ENCODE results near the gene ALX4.

The ALX4 gene

DNA sequence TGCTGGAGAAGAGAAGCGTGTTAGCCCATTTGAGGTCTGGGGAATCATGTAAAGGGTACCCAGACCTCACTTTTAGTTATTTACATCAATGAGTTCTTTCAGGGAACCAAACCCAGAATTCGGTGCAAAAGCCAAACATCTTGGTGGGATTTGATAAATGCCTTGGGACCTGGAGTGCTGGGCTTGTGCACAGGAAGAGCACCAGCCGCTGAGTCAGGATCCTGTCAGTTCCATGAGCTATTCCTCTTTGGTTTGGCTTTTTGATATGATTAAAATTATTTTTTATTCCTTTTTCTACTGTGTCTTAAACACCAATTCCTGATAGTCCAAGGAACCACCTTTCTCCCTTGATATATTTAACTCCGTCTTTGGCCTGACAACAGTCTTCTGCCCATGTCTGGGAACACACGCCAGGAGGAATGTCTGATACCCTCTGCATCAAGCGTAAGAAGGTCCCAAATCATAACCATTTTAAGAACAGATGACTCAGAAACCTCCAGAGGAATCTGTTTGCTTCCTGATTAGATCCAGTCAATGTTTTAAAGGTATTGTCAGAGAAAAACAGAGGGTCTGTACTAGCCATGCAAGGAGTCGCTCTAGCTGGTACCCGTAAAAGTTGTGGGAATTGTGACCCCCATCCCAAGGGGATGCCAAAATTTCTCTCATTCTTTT lies 65.2 kb downstream of the ALX4 start:
- DNase-seq (ENCODE audit: low read depth, low spot score): no peak

DNA sequence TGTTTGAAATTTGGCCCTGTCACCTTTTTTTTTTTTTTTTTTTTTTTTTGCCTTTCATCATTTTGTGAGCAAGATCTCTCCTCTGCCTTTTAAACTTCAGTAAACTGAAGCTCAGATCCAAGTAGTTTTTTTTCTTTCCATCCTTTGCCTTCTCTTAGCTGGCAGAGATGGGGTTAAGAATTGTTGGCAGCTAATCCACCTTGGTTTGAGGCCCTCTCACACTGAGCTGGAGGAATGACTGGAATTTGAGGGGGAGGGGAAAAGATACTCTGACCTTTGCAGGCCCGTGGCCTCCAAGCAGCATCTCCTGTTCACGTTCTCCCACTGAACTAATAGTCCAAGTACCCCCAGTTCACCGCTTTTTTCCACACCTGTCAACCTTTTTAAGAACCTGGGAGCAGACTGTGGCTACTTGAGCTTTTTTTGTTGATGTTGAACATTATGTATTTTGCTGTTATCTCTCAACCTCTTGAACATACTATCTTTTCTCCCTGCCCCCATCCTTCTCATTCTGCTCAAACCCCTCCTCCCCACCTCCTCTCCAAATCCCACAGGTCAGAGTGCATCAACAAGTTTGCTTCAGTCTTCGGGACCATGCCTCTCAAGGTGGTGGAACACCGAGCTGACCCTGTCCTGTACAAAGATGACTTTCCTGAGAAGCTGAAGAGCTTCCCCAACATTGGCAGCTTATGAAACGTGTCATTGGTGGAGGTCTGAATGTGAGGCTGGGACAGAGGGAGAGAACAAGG lies 66.2 kb downstream of the ALX4 start:
- DNase-seq (ENCODE audit: low read depth, low spot score): no peak

DNA sequence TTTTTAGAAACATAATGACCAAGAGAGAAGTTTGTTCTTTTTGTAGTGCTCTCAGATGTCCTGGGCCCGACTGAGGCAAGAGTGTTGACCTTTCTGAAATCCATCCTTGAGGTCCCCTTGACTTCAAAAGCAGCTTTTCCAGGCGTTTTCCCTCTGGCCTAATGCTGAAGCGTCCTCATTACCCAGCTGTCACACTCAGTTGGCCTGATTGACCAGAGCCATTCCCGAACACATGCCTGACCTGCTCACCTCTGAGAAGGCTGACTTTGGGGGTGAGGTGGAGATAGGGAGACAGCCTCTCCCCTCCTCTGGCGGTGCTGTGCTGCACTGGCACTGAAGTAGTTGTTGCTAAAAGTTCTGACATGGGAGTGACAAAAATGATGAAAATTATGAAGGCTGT lies 66.9 kb downstream of the ALX4 start:
- DNase-seq (ENCODE audit: low read depth, low spot score): no peak

DNA sequence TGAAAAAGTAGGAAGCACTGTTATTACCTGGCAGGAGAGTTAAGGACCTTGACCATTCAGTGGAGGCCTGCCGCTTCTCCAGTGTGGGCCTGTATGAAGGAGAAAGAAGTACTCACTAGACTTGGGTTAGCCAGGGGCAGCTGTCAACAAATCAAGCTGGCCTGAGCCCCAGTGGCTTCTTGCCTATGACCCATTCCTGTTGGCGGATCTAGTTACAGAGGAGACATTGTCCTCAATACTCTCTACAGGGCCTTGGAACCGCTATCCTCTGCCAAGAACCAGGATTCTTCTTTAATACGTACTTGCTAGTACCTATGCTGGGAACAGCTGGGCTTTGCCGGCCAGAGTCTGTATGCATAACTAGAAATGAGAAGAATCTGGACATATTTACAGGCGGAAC lies 68.1 kb downstream of the ALX4 start:
- no peak for DNase-seq (ENCODE audit: low read depth, low spot score)

DNA sequence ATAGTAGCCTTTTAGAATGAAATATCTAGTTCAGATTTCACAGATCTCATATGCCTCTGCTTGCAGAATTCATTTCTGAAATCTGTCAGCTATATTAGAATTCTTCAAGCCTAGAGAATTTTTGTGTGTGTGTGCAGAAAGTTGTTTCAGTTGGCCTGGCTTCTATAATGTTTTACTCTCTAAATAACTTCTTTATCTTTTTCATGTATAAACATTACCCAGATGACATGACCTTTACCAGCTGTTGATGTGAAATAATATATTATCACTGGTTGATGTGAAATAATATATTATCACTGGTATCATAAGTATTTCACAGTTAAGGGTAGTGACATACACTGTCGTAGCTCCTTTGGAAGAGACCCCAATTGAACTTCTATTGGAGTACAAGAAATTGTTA lies 72.8 kb downstream of the ALX4 start:
- no peak for DNase-seq (ENCODE audit: low read depth, low spot score)

DNA sequence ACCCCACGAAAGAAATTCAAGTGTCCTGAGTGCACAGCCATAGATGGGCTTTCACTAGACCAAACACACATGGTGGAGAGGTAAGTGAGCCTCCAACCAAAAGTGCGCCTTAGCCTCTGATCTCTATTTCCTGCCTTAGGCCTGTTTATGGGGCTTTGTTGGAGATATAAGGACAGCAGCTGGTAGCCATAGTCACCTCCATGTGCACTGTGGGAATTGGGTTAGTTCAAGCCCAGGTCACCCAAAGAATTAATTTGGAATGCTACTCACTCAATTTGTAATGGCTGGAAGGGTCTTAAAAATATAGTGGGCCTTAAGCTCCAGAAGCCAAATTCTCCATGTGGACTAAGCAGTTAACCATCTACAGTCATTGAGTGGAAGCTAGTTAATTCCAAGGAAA lies 73.6 kb downstream of the ALX4 start:
- no peak for DNase-seq (ENCODE audit: low read depth, low spot score)

DNA sequence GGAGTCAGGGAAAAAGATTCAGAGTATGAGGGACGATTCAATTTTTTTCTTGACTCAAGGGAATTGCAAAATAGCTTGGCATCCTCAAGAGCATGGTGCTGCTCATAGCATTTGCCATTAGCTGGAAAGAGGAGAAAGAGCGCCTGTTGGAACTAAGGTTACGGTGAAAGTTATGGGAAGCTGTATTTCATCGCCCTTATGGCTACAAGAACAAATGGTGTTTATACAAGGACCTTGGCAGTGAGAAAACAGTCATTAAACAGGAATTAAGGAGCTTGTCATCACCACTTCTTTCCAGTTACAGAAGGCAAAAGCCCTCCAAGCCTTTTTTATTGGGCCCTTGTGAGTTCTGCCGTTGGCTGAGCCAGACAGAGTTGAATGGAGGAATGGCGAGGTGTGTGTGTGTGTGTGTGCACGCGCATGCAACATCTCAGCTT lies 74.2 kb downstream of the ALX4 start:
- no peak for DNase-seq (ENCODE audit: low read depth, low spot score)

DNA sequence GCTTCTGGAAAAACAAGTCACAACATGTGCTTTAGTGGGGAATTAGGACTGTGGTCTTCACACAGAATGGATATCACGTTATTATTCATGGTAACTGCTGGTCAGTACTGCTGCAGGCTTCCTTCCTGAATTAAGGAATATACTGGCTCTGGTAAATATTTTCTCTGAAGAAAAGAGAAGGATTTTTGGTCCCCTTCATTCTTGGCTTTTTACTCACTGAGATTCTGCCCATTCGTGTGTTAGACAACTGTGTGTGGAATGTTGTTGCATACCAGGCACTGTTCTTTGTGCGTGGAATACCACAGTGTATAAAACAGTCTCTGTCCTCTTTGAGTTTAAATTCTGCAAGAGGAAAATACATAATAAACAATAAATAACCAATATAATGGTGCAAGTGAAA lies 80.3 kb downstream of the ALX4 start:
- no peak for DNase-seq (ENCODE audit: low read depth, low spot score)

DNA sequence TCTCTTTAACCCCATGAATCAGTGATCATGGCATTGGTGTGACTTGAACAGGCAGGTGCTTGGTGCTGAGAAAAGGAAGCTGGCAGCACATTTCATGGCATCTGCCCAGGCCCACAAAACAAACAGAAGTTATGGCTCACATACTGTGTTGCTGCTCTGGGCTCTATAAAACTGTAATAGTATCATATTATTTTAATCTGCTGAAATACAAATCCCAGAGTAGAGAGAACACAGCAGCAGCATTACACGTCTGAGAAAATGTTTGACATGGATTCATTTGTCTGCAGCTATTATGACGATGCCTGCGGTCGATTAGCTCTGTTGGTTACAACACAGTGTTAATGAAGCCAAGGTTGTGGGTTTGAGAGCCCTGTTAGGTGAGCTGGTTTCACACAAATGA lies 80.8 kb downstream of the ALX4 start:
- DNase-seq (ENCODE audit: low read depth, low spot score): no peak

DNA sequence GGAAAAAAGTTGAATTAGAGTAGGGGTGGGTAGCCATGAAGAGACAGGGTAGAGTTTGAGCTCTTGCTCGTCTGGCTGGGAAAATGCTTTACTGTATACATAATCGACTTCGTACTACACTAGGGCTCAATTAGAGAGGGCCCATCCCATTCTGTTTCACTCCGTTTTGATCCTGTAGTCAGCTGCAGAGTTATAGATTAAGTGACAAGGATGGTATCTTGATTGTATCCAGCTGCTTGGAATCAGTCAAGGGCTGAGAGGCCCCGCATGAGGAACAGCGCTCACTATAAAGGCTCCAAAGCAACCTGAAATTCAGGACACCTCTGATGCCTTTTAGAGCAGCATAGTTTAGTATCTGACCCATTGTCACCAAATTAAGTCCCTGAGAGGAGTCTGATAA lies 81.6 kb downstream of the ALX4 start:
- DNase-seq (ENCODE audit: low read depth, low spot score): no peak

DNA sequence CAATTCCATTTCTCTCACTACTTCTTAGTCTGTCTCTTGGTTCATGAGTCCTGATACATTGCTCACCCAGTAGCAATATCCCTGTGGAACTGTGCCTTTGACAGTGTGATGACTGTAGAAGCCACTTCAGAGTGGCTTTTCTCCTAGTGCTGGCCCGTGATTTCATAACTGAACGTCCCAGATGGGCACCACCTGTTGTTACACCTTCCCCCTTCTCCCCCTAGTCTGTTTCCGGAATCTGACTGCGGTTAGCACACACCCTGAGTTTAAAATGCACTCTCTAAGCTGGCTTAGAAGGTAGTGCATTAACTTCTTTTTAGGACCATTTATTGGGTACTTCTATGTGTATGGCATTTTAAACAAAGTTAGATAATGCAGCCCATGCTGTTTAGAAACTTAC lies 83.0 kb downstream of the ALX4 start:
- no peak for DNase-seq (ENCODE audit: low read depth, low spot score)

DNA sequence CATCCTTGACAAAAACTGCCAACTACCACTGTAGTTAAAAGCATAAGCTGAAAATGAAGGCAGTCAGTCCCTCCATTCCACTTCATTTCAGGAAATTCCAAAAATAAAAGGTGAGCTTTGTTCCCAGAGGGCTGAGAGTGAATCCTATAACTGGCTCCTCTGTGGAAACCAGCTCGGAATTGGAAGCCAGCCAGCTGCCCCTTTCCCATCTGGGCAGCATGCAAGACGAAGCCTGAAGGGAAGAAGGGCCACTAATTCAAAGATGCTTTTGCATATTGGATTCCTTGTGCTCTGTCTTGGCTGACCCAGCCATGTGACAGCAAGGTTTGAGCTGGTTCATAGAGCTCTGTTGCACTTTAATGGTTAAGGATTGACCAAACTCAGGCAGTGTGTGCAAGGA lies 83.4 kb downstream of the ALX4 start:
- DNase-seq (ENCODE audit: low read depth, low spot score): no peak

DNA sequence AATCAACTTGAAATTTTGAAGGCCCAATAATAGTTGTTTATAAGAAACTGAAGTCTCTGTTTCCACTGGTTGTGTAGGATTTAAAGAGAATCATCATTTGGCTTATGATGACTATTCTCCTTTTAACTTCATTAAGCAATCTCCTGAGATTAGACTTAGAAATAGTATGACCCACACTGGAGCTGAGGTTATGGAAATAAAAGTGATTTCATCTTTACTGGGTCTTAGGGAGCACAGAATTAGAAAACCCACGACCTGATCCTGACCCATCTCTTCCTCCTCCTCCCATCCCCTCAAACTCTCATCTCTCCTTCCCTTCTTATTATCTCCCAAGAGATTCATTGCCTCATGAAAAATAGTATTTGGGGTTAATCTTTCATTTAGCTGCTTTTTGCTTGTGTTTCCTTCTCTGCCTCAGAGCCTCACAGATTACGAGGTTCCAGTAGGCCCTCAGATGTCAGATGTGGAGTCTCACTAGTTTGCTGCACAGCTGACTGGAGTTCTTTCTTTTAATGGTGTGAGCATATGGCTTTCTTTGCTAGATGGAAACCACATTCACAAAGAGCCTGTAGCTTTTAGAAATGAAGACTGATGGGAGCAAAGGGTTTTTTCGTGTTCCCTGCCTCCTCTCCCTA lies 85.0 kb downstream of the ALX4 start:
- no peak for DNase-seq (ENCODE audit: low read depth, low spot score)

DNA sequence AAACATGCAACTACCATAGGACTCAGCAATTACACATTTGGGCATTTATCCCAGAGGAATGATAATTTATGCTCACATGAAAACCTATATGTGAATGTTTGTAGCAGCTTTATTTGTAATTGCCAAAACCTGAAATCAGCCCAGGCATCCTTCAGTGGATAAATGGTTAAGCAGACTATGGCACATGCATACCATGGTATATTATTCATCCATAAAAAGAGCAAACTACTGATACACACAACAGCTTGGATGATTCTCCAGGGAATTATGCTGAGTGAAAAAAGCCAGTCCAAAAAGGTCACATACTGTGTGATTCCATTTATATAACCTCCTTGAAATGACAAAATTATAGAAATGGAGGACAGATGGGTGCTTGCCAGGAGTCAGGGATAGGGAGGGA lies 86.7 kb downstream of the ALX4 start:
- no peak for DNase-seq (ENCODE audit: low read depth, low spot score)

DNA sequence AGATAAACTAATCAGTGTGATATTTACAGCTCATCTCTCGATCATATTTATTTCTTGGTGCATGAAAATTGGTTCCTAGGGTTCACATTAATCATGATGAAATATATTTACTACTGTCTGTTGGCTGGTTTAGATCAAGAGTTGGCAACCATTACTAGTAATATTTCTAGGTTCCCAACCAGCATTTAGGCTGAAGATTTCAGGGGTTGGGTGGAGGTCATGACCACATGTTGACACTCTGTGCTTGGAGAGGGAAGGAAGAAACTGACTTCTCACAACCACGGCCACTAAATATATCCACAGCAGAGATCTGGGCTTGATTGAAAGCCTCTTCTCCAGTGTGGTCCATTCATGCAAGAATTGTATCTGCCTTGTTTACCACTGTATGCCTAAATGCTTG lies 87.9 kb downstream of the ALX4 start:
- DNase-seq (ENCODE audit: low read depth, low spot score): no peak

DNA sequence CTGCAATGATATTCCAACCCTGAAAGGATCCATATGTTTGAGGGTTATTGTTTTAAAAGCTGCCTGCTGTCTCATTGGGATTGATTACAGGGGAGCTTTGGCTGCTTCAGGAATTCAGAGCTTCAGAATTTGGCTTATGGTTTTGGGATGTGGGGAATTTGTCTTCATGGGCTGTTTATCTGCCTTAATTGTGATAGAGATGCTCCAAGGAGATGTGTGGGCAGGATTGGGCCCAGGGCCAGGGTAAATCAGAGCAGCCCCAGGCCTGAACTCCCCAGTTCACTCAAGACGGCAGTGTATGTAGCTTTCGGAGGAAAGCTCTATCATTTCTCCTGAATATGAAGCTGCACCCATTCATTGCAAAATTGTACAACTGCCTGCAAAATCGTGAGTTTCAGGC lies 88.5 kb downstream of the ALX4 start:
- no peak for DNase-seq (ENCODE audit: low read depth, low spot score)

DNA sequence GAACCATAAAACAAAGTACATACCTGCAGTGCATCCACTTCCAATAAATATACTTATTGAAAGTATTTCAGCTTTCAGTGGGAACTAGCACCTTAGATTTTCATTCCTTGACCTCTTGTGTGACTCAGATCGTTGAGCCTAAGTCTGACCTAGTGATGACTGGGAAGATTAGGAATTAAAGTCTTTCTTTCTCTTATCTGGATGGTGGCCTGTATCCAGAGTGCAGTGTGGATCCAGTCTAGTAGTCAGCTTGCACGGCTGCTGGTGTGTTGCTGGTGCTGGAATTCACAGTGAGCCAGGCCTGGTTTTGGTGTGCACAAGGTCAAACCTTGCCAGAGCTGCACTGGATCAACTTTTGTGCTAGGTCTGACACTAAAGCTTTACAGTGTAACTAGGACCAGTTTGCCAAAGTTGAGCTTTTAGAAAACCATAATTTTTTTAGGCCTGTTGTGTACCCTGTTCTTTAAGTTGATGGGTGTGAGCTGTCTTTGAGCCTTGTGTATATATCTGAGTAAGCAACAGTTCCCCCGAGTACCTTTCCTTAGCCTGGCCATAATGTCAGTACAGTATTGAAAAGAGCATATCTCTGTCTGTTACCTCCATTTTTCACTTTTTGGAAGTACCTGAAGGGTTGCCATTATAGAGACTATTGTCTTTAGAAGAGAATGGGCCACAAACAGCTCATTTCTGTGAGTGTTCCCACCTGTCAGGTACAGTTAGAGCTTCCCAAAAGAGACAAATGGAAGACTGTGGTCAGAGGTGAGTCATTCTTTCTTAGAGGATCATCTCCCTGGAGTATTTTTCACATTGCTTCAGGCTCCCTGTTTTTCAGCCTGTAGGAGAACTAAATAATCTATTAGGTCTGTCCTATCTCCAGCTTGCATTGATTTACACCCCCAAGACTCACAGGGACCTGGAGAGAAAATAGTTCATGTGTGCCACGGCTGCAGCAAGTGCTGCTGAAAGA lies 89.8 kb downstream of the ALX4 start:
- DNase-seq (ENCODE audit: low read depth, low spot score): no peak

DNA sequence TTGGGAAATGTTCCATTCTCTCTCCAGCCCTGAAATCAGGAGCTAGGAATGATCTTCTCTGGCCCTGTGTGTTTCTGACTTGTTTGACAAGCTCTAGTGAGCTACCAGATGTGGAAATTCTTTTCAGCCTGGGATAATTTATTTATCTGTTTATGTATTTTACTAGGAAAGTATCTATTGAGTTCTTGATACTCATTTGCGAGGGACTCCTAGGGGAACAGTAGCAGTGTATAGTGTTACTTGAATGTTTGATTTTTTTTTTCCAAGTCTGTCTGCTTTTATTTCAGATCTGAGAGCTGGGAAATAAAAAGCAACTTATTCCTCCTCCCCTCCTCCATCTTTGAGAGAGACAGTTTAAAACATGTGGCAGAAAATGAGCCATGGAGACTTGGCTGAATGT lies 92.5 kb downstream of the ALX4 start:
- DNase-seq (ENCODE audit: low read depth, low spot score): no peak

DNA sequence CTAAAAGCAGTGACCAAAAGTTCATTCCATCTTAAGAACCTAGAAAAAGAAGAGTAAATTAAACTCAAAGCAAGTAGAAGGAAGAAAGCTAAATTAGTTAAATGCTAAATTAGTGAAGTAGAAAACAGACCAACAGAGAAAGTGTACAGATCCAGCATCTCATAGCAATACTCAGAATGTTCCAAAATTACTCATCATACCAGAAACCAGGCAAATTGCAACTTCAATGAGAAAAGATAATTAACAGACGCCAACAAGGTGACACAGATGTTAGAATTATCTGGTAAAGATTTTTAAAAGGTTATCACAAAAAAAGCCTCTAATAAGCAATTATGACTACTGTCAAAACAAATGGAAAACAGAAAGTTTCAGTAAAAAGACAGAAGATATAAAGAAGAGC lies 96.8 kb downstream of the ALX4 start:
- DNase-seq (ENCODE audit: low read depth, low spot score): no peak

DNA sequence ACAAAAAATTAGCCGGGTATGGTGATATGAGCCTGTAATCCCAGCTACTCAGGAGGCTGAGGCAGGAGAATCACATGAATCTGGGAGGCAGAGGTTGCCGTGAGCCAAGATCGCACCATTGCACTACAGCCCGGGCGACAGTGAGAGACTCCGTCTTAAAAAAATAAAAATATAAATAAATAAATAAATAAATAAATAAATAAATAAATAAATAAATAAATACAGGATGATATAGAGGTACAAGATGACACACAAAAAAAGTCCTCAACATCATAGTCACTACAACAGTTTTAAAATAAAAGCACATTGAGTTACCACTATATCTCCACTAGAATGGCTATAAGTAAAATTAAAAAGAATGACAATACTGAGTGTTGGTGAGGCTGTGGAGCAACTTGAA lies 97.8 kb downstream of the ALX4 start:
- no peak for DNase-seq (ENCODE audit: low read depth, low spot score)
